ENCODE measurements around the gene TRIM41.

DNA sequence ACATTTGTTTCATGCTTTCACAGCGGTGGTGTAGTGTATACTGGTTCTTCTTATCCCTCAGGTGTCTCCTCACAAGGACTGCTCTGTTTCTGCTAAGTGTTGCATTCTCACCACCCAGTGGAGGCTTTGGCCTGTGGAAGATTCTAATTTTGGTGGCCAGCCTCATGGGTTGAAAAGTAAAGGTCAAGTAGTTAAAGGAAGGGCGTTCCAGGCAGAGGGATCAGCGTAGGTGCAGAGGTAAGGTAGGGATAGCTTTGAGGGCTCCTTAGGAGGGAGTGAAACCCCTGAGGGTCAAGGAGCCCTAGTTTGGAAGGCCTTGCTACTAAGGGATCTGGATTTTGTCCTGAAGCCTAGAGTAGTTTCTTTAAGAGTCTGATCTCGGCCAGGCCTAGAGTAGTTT, 25.2 kb downstream of the TRIM41 start:
- TF ChIP-seq EP300 (IDR thresholded peaks at IDR 0.05; ENCODE audit: low read length) (no peak), ATF4 (CRISPR knock-in tag; IDR thresholded peaks at IDR 0.05) (no peak), REST (IDR thresholded peaks at IDR 0.05; ENCODE audit: borderline replicate concordance) (no peak), REST (CRISPR knock-in tag; IDR thresholded peaks at IDR 0.05; ENCODE audit: low read depth) (no peak), CREM (IDR thresholded peaks at IDR 0.05; ENCODE audit: low read depth) (no peak), NFYB (IDR thresholded peaks at IDR 0.05; ENCODE audit: extremely low read depth, insufficient read length) (no peak), RERE (CRISPR knock-in tag; IDR thresholded peaks at IDR 0.05; ENCODE audit: borderline replicate concordance) (no peak)

All from K562 (cell line).